Stimulated activated CD8-positive, alpha-beta memory T cell treated with anti-CD3 and anti-CD28 coated beads, Interleukin-15, amount 100 ng/mL, for 1 hour (primary cell): ENCODE measurements around the gene C14orf132.
"Not testable (repeated sequence)": the region's sequence is repeated elsewhere in the genome, so short reads cannot be mapped to it uniquely, and the experiment has no call there.

ENCODE experiments used
- DNase-seq: peaks from one replicate; pipeline ENCODE4 v3.0.0-alpha.2; 2020; ENCODE audit warnings: low read depth

Gene C14orf132

DNA sequence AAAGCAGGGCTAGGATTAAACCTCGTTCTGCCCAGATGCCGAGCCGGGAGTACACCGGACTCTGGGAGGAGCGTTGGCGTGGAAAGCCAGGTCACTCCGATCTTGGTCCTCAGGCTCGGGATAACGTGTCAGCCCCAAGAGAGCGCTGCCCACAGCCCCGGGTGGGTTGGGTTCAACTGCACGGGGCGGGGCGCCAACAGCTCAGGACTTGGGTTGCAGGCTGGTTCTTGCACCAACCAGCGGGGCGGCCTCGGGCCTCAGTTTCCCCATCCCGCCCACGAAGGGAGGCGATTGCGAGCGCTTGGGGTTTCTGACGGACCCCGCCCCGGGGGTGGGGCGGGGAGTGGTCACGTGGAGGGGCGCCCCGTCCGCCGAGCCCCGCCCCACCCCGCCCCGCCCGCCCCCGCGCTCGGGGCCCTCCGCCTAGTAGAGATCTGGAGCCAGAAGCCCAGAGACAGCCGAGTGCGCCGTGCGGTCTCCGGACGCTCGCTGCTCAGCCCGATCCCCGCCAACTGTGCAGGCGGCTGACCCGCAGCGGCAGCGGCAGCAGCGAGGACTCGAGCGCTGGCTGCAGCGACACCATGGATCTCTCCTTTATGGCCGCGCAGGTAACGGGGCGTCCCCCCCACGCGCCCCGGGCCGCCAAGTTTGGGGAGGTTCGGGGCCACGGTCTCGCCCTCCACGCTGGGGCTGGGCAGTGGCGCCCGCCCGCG, at the start of gene C14orf132:
C14orf132 (plus strand) TSS at position 443 of the 713 bp plus-strand sequence; CDS start at position 582, 139 bp downstream.
- no peak for DNase-seq

- DNase-seq, result no peak
Observed at GRCh38 chr14:95993768-95994592, 45.2 kb upstream of the C14orf132 start.

- DNase-seq, result no peak
Observed at GRCh38 chr14:95994593-95994928, 44.6 kb upstream of the C14orf132 start.

GRCh38 chr14:95998656-95999055, 40.5 kb upstream of the C14orf132 start:
- DNase-seq, result no peak

DNA sequence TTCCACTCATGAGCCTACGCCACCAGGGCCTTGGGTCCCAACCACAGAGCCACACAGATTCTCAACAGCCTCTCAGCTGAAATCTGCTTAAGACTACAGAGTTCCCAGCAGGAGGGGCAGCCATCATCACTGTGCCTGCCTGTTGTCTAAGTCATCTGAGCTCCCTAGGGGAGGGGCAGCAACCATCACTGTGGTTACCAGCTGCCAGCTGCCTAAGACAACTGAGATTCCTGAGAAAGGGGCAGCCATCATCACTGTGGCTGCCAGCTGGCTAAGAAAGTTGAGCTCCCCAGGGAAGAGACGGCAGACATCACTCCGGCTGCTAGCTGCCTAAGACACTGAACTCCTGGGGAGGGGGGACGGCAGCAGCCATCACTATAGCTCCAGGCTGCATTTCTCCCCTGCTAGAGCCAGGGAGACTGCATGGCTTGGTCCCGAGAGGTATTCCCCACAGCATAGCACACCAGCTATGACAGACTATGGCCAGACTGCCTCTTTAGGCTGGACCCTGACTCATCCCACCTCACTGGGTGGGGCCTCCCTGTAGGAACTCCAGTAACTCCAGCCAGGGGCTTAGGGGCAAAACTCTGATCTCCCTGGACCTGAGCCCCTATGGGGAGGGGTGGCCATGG, 37.2 kb upstream of the C14orf132 start:
- no peak for DNase-seq

DNA sequence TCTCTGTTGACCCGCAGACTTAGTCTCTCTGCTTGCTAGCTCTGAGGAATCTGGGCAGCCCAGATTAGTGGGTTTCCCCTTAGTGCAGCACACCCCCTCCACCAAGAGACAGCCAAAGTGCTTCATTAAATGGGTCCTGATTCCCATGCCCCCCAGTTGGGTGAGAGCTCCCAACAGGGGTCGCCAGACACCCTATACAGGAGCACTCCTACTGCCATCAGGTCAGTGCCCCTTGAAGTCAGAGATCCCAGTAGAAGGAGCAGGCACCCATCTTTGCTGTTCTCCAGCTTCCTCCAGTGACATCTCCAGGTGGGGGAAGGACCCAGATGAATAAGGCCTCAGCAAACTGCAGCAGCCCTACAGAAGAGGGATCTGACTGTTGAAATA, 36.7 kb upstream of the C14orf132 start:
- no peak for DNase-seq

DNA sequence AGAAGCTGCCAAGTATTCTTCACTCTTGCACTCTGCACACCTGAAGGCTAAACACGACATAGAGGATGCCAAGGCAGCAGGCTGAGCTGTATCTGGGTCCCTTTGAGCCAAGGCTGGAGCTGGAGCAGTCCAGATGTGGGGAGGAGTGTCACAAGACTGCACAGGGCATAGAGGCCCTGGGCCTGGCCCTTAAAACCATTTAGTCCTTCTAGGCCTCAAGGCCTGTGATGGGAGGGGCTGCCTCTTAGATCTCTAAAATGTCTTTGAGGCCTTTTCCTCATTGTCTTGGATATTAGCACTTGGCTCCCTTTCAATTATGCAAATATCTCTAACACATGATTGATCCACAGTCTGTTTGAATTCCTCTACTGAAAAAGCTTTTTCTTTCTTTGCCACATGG, 28.0 kb upstream of the C14orf132 start:
- DNase-seq, result no peak

GRCh38 chr14:96011607-96012006, 27.6 kb upstream of the C14orf132 start:
- DNase-seq, result no peak

DNA sequence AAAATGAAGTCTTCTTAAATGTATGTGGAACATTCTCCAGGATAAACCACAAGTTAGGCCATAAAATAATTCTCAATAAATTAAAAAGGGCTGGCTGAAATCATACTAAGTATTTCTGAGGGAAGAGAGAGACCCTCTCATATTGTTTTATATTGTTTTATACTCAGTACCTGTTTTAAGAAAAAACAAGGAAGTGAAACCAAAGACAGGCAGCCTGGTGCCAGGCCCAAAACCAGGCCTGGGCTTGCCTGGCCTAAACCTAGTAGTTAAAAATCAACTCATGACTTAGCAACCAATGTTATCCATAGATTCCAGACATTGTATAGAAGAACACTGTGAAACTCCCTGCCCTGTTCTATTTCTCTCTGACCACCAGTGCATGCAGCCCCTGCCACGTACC, 26.4 kb upstream of the C14orf132 start:
- not testable (repeated sequence) for DNase-seq

DNA sequence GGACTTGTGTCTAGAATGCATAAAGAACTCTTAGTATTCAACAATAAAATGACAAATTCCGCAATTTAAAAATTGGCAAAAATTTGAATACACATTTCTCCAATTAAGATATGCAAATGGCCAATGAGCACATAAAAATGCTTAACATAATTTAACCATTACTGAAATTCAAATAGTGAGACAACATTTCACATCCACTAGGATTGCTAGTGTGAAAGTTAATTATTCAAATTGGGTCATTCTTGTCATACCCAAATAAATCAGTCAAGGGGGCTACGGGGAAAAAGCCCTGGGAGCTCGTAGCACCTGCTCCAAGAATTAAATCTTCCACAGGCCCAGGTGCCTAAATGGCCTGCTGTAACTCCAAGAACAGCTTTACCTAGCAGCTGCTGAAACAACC, 25.0 kb upstream of the C14orf132 start:
- DNase-seq, result no peak

- no peak for DNase-seq
Observed at GRCh38 chr14:96016501-96017160, 22.5 kb upstream of the C14orf132 start.

GRCh38 chr14:96017882-96018281, 21.3 kb upstream of the C14orf132 start:
- no peak for DNase-seq

DNA sequence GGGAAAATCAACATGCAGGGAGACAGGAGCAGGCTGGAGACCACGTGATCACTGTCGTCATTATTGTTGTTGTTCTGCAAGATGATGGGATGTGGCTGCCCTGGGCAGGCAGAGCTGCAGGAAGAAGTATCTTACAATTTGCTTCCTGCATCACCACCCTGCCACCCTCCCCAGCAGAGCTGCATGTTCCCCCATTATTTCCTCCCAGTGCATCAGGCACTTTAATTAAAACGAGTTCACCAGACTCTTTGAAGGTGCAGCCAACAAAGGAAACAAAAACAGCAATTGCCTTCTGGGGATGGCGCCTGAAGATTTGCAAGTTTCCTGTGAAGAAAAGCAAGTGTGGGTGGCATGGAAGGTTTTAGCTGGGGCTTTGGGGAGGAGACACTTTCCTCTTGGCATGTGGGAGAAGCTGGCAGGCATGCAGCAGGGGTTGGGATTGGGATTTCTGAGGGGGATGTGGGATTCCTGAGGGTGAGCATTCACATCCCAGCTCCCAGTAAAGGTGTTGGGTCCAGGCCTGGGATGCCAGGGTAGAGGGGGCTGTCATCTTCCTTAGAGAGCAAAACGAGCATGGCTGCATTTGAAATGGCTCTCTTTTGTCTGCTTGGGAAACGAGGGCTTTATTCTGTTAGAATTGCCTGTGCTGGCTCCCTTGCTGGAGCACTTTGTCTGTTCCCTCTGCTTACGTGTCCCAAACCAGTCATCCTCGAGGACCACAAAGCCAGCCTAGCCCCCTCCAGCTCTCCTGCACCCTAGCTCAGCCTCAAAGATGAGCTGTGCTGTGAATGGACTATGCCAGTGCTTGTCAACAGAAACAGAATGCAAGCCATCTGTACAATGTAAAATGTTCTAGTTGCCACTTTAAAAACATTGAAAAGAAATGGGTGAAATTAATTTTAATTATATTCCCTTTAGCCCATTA, 11.5 kb upstream of the C14orf132 start:
- DNase-seq, result no peak

DNA sequence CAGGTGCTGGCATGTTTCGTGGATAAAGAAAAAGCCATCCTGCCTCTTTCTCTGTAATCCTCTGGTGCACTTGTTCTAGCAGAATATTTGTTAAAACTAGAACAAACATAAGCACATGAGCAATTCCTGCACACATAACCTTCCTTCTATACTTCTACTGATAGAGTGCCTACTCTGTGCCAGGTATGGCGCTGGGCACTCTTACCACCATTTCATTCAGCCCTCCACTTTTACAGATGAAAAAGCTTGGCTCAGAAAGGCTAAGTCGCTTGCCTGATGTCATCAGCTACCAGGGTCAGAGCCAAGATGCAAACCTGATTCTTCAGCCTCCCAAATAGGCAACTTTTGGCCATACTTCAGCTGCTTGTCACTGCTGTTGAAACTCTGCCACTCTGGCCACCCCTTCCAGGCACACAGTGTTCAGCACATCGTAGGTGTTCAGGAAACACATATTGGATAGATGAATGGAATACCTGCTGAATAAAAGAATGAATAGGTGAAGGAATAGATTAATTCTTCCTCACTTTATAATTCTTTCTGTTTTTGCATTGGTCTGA, 10.0 kb upstream of the C14orf132 start:
- DNase-seq, result no peak

GRCh38 chr14:96030108-96030760, 8.9 kb upstream of the C14orf132 start:
- no peak for DNase-seq

- DNase-seq, result no peak
Observed at GRCh38 chr14:96031691-96032090, 7.5 kb upstream of the C14orf132 start.

GRCh38 chr14:96035456-96035855, 3.7 kb upstream of the C14orf132 start:
- no peak for DNase-seq

GRCh38 chr14:96037891-96038557, 1.1 kb upstream of the C14orf132 start:
- no peak for DNase-seq

- DNase-seq, result no peak
Observed at GRCh38 chr14:96038558-96038919, 623 bp upstream of the C14orf132 start.
